ENCODE data around the gene TBXAS1.

Gene TBXAS1

DNA sequence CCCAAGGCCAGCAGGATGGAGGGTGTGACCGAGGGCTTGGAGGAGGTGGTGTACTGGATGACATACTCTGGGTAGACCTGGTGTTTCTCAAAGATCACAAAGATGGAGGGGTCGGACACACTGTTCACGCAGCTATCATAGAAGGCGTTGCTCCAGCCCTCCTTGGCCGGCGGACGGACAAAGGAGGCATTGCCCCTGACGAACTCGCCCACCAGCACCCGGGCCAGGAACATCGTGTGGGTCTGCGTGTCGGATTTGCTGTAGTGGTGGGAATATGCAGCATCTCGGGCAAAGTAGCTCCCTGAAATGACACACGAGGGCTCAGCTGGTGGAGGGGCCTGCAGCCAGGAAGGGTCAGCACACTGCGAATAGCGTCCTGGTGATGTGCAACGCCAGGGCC is 195.5 kb downstream of the TBXAS1 start:
- no peak for DNase-seq
- no peak for ATAC-seq

- DNase-seq (no peak), ATAC-seq (no peak)
These were observed 196.2 kb downstream of the TBXAS1 start for GRCh38 chr7:140025241-140025640.

- DNase-seq (no peak), ATAC-seq (peak; percentile 17)
These were observed 196.9 kb downstream of the TBXAS1 start for GRCh38 chr7:140025814-140026433.

GRCh38 chr7:140026935-140027334 is 197.9 kb downstream of the TBXAS1 start:
- no peak for ATAC-seq
- no peak for DNase-seq

DNA sequence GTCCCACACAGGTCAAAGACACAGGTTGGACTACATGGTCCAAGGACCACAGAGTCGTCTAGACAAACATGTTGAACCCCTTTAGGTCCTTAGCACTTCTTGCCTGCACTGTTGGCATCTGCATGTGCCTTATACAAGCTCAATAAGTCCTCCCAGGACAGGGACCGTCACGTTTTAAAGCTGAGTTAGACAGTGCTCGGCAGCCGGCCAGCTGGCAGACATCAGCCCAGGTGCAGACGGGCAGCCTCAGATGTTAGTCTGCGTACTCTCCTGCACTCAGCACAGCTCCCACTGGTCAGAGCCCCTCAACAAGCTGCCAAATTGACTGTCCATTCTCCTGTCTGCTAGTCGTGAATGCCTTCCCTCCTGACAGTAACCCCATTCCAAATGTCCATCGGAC is 198.8 kb downstream of the TBXAS1 start:
- DNase-seq: no peak
- ATAC-seq: no peak

GRCh38 chr7:140028311-140028710 is 199.2 kb downstream of the TBXAS1 start:
- ATAC-seq (no peak), DNase-seq (no peak)

- DNase-seq: no peak
- ATAC-seq: no peak
These were observed 200.0 kb downstream of the TBXAS1 start for GRCh38 chr7:140029072-140029471.

DNA sequence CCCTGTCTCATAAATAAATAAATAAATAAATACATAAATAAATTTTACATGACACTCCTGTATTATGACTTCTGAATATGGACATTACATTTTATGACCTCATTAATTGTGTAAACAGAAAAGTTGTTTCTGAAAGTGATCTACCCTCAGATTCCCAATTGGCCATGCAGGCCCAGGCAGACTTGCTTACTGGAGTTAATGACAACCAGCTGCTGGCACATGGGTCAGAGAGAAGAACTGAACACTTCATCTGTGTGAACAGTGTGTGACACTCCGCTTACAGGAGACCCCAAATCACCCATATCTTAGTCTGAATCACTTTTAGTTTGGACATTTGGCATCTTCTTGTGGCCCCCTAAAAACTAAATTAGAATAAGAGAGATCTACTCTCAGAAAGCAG is 202.3 kb downstream of the TBXAS1 start:
- ATAC-seq: no peak
- DNase-seq: no peak

GRCh38 chr7:140033036-140033435 is 204.0 kb downstream of the TBXAS1 start:
- no peak for DNase-seq
- ATAC-seq: no peak

GRCh38 chr7:140033779-140034363 is 204.8 kb downstream of the TBXAS1 start:
- DNase-seq: no peak
- no peak for ATAC-seq

GRCh38 chr7:140034421-140034820 is 205.4 kb downstream of the TBXAS1 start:
- ATAC-seq (no peak), DNase-seq (no peak)

DNA sequence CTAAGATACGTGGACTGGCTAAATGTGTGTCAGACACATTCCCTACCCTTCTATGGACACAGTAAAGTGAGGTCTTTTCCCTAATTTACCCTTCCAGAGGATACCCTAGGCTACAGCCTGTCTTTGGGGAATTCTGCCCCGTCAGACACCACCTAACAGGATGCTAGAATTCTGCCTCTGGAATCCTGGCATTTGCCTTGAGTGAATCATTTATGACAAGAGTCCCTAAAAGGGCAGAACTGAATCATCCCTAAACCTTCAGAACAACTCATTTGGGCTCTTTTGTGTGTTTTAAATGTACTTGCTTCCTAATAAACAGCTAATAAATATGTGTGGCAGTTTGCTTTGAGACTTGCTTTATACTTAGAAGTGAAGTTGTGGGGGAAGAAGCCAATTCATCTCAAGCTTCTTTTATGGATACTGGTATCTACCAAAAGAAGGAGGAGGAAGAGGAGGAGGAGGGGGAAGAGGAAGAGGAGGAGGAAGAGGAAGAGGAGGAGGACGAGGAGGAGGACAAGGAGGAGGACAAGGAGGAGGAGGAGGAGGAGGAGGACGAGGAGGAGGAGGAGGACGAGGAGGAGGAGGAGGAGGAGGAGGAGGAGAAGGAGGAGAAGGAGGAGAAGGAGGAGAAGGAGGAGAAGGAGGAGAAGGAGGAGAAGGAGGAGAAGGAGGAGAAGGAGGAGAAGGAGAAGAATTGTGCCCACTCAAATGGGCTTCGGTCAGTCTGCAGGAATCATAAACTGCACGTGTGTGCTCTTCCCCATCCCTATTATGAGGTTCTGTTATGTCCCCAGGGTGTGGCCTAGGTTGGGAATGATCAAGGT is 206.5 kb downstream of the TBXAS1 start:
- ATAC-seq (no peak), DNase-seq (no peak)

DNA sequence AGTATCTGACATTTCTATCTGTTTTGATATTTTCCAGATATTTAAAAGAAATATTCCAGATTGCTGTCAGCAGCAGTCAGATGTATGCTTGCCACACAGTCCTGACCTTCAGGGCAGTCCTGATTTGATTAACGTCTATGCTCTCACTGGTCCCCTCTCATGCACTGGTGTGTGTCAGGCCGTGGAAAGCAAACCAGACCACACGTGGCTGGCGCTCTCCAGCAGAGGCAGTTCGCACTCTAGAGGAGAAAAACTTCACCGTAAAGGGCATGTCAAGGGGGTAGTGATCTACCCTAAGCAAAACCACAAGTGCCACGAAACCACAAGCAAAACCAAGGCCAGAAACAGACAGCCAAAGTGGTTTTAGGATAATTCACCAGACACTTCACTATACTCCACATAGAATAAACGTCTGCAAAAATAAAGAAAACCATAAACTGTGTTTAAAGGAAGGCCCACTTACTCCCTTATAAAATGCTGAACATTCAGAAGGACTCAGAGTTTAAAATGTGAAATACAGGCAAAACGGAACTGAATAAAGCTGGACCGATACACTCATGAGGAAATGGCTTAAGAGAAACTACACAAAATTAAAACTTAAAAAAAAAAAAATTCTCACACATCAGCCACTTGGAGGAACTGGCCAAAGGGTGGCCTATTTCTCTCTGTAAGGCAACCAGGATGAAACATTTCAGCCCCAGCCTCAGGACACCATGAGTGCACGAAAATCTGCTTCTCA is 207.3 kb downstream of the TBXAS1 start:
- ATAC-seq (peak; percentile 93), DNase-seq (peak; percentile 49)

DNA sequence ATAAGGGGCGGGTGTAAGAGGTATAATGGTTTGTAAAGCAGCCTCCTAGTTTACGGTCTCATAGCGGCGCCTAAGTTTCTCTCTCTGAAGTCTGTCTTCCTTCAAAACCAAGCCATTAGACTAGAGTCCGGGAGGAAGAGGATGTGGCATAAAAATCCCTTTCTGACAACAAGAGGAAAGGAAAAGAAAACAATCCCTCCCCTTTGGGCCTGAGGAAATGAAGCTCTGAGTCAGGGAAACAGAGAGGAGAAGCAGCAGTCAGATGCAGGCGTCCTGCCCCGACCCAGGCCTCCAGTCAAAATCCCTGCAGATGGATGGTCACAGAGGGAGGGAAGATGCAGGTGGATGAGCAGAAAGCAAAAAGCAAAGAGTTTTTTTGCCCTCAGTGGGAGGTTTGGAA is 210.0 kb downstream of the TBXAS1 start:
- ATAC-seq: no peak
- no peak for DNase-seq

DNA sequence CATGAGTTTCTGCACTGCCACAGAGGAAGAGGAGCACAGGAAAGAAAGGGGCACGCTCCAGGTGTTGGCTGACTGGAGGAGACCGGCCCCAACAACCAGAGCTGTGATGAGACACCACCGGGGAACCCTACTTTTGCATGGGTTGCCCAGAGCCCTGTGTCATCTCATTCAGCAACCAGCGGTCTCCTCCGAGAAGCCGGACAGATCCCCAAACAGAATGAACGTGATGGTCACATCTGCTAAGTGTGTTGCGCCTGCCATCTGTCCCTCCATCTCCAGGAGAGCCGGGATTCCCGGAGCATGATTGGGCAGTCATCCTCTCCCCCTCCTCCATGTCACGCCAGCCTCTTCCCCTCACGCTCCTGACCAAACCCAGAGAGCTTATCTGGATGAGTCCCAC is 210.8 kb downstream of the TBXAS1 start:
- ATAC-seq (no peak), DNase-seq (no peak)

DNA sequence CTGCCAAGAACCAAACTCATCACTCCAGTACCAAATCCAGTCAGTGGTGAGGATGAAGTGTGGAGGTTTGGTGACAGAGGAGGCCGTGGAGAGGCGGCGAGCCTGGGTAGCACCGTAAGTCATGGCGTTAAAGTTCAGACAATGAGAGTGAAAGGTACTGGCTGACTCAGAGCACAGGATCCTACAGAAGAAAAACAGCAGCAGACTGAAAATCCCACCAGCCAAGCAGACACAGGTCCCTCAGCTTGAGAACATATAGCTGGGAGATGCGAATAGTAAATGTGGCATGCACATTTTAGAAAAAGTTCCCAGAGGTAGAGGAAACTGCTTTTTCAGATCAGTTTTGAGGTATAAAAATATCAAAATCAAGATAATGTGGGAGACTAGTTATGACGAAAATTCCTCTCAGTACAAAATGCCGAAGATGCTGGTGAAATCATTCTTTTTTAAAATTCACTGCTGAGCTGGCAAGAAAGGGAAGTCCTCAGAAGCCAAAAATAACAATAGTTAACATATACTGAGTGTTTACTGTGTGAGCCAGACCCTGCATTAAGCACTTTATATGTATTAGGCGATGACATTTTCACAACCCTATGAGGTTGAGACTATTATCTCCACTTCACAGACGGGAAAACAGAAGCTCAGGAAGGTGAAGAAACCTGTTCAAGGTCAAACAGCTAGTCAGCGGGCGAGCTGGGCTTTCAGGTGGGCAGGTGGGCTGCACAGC is 212.8 kb downstream of the TBXAS1 start:
- DNase-seq: no peak
- no peak for ATAC-seq

DNA sequence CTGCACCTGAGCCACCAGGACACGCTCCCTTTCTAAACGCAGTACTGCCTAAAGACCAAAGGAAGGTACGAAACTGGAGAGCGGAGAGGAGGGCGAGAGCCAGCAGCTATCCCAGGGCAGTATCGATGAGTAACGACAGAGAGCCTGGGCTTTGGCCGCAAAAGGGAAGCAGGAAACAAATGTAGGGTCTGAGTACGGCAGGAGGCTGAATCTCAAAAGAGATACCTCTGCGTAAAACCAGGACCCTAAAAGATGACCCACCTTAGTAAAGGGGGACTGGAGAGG is 213.3 kb downstream of the TBXAS1 start:
- ATAC-seq: no peak

GRCh38 chr7:140044251-140044650 is 215.2 kb downstream of the TBXAS1 start:
- no peak for DNase-seq
- ATAC-seq: no peak

More for the DNA sequence above, 213.3 kb downstream of the TBXAS1 start:
- DNase-seq: no peak

- no peak for DNase-seq
- no peak for ATAC-seq
These were observed 216.6 kb downstream of the TBXAS1 start for GRCh38 chr7:140045697-140046096.

DNA sequence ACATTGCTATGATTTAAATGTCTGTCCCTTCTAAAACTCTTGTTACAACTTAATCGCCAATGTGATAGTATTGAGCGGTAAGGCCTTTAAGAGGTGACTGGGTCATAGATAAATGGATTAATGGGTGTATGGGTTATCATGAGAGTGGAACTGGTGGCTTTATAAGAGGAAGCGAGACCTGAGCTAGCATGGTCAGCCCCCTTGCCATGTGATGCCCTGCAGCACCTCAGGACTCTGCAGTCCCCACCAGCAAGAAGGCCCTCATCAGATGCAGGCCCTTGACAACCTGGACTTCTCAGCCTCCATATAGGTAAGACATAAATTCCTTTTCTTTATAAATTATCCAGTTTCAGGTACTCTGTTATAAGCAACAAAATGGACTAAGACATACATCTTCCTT is 218.1 kb downstream of the TBXAS1 start:
- no peak for DNase-seq
- no peak for ATAC-seq

DNA sequence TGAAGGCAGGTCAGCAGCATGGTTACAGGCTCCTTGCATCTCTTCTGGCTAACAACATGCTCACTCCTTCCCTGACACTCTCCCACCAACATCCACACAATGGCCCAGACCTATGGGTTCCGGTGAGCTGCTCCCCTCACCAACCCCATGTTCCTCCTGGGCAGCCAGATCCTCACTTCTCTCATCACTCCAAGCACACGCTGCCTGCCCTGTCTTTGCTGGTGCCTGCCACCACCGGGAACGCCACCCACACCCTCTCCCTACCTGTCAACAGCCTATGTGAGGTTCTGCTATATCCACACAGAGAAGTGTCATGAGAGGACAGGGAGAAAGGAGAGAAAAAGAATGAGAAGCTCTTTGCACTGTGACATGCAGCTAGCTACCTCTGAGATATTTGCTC is 219.1 kb downstream of the TBXAS1 start:
- ATAC-seq (no peak), DNase-seq (no peak)

- DNase-seq: no peak
- no peak for ATAC-seq
These were observed 219.9 kb downstream of the TBXAS1 start for GRCh38 chr7:140048989-140049338.

All from stimulated activated naive CD8-positive, alpha-beta T cell treated with anti-CD3 and anti-CD28 coated beads, Interleukin-15, Interleukin-2, amounts not matched to agents 100 U/mL and 50 U/mL, for 24 hours (primary cell).